Hair follicular keratinocyte (primary cell): ENCODE results near the gene MAP3K6. TPM values are rescaled to one million over a fixed set of nuclear protein-coding genes. Genes with fewer than 3 reads are reported as not detected.

Experiments
- total RNA-seq: library from RNA; depleted of rRNA; stranded (reverse); fragments of >200 nt; gene quantifications from 2 replicates; pipeline ENCODE4 v1.2.3, GENCODE V29; 2015

The MAP3K6 gene, protein sequence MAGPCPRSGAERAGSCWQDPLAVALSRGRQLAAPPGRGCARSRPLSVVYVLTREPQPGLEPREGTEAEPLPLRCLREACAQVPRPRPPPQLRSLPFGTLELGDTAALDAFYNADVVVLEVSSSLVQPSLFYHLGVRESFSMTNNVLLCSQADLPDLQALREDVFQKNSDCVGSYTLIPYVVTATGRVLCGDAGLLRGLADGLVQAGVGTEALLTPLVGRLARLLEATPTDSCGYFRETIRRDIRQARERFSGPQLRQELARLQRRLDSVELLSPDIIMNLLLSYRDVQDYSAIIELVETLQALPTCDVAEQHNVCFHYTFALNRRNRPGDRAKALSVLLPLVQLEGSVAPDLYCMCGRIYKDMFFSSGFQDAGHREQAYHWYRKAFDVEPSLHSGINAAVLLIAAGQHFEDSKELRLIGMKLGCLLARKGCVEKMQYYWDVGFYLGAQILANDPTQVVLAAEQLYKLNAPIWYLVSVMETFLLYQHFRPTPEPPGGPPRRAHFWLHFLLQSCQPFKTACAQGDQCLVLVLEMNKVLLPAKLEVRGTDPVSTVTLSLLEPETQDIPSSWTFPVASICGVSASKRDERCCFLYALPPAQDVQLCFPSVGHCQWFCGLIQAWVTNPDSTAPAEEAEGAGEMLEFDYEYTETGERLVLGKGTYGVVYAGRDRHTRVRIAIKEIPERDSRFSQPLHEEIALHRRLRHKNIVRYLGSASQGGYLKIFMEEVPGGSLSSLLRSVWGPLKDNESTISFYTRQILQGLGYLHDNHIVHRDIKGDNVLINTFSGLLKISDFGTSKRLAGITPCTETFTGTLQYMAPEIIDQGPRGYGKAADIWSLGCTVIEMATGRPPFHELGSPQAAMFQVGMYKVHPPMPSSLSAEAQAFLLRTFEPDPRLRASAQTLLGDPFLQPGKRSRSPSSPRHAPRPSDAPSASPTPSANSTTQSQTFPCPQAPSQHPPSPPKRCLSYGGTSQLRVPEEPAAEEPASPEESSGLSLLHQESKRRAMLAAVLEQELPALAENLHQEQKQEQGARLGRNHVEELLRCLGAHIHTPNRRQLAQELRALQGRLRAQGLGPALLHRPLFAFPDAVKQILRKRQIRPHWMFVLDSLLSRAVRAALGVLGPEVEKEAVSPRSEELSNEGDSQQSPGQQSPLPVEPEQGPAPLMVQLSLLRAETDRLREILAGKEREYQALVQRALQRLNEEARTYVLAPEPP (N-terminal part only)
- total RNA-seq, result 10.7 and 17.0 TPM in 2 replicates

DNA sequence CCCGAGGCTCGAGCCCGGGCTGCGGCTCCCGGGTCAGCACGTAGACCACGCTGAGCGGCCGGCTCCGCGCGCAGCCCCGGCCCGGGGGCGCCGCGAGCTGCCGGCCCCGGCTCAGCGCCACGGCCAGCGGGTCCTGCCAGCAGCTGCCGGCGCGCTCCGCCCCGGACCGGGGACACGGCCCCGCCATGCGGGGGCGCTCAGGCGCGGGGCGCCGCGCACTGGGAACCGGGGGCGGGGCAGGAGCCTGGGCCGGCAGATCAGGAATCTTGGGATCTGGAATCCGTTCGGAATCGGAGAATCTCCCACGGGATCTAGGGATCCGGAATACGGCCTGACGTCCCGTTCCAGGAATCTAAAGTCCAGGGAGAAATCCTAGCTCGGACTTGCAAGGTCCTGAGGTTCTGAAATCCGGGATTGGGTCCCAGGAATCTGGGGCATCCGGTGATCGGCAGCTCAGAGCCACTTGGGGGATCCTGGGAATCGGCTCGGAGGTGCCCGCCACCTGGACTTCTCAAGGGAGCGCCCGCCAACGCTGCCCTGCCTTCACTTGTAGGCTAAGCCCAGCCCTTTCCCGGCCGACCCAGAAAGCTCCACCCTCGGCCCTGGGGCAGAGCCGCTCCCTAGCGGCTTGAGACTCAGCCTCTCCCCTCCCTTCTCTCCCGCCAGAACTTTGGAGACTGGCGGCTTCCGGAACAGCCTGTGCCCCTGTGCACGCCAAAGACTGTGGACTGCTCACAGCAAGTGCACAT is at the start of gene MAP3K6:
MAP3K6 (minus strand) TSS at position 551 of the 749 bp plus-strand sequence; CDS start at position 187, 364 bp downstream.

DNA sequence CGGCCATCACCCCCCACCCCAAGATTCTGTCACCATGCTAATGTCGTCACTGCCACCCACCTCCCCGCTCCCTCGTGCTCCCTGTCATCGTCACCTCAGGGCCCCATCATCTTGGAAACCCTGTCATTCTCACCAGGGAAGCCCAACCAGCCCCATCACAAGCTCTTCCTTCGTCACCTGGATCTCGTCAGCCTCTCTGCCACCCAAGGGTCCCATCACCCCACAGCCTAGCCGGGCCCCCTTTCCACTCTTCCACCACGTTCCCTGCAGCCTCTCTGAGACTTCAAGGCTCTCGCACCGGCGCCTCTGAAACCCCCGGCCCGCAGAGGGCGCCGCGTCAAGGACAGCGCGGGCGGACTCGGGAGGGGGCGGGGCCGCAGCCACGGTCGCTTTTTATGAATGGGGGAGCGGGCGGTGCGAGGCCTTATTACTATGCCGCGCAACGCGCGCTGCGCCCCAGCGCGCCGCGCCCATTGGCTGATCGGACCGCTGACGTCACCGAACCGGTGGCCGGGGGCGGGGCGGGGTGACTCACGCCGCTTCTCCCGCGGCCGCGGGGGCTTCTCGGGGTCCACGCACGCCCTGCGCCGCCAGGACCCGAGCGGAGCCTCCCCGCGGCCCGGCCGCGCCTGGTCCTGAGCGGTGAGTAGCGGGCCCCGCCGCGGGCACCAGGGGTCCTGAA is 25.5 kb upstream of the MAP3K6 start, which contains the start of gene GPR3:
GPR3 (plus strand) TSS at position 527 of the 682 bp plus-strand sequence. CDS start 1,177 bp downstream, outside the sequence.

DNA sequence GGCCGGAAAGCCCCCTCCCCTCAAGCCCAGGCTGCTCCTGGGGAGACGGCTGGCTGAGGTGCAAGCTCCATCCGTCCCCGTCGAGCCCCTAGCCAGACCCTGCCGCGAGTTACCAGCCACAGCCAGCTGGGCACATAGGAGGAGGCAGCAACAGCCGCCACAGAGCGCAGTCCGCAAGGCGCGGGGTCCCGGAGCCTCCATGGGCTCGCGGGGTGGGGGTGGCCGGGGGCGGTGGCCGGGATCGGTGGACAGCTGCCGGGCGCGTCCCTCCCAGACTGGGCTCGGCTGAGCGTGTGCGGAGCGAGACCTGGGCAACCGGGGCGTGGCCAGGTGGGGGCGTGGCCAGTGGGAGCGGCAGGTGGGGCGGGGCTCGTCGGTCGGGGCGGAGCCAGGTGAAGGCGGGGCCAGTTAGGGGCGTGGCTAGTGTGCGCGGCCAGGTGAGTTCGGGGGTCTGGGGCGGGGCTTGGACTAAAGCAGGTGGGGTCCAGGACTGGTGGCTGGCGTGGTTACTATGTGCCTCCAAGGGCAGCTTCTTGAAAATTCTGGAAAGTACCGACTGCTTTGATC is 16.4 kb upstream of the MAP3K6 start, which contains the start of gene CD164L2:
CD164L2 (minus strand) TSS at position 295 of the 567 bp plus-strand sequence; CDS start at position 201, 94 bp downstream.

DNA sequence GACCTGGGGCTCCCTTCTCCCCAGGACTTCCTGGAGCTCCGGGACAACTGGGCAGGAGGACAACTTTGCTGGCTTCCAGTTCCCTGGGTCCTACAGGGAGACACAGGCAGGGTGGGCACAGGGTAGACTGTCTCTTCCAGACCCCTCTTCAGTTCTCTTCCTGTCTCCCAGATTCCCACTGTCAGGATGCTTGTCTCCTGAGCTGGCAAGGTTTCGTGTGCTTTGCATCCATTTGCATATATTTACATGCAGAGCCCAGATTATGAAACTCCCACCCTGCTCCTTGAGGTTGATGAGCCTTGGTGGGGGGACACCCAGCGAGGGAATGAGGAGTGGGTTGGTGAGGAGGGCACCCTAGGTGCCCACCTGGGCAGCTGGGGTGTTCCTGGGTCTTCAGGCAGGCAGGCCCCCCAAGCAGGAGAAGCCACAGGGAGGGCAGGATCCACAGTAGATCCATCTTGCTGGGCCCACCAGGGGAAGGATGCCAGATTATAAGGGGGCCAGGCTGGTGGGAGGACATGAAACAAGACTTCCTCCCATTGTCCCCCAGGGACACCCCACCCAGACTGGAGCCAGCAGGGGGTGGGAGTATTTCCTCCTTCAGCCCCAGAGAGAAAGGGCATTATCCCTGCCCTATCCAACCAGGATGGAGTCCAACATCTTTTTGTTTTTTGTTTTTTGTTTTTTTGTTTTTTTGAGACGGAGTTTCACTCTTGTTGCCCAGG is 7.8 kb upstream of the MAP3K6 start, which contains the start of gene FCN3:
FCN3 (minus strand) TSS at position 463 of the 725 bp plus-strand sequence; CDS start at position 457, 6 bp downstream.

DNA sequence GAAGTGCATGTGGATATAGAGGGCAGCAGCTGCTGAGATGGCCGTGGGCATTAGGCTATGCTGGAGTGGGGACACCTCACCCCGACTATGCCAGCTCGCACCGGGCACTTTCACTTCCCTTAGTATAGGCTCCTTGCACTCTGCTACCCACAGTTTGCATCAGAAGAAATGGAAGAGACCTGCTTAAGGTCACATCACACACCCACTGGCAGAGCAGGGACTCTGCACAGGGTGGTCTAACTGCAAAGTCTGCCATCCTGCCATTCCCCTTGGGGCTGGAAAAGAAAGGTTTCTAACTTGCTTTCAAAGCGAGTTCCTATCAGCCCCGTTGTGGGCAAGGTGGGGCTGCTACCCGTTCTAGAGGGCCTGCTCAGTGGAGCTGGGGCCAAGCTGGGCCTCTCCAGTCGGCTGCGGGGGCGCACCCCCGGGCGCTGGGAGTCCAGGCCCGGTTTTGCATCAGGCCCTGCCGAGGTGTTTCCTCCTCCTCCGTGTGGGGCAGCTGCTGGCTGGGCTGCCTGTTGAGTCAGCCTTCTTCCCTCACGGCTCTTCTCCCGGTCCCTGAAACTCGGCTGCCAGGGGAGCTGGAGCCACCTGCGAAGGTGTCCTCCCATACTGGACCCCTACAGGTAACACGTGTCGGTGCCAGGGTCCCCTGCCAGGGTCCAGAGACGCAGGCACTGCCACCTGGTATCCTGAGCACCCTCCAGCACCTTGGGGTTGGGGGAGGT is 25.1 kb downstream of the MAP3K6 start, which contains the start of gene SYTL1:
SYTL1 (plus strand) TSS at position 498 of the 728 bp plus-strand sequence. CDS start 3,313 bp downstream, outside the sequence.

DNA sequence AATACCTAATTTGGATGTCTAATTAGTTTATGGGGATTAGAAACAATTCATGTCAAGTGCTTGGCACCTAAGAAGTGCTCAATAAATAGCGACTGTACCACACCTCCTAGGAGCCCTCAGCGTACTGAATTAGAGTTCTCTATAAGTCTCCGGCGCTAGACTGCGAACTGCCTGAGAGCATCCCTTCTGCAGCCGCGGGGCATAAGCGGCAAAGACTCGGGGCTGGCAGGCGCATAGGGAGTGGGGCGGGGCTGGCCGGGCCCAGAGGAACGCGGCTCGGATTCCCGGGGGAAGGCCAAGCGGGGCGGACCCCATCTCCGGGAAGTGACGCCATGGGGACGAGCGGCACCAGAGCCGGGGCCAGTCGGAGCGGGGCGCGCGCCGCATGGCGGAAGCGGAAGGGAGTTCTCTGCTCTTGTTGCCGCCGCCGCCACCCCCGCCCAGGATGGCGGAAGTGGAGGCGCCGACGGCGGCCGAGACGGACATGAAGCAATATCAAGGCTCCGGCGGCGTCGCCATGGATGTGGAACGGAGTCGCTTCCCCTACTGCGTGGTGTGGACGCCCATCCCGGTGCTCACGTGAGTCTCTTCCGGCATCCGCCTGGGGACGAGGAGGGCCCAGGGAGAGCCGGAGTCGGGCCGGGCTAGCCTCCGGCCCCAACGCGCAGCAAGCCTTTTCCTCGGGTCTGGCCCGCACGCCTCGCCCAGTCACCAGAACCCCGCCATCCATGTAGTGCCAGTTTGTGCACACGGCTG is 44.8 kb downstream of the MAP3K6 start, which contains the start of gene TMEM222:
TMEM222 (plus strand) TSS at position 351 of the 756 bp plus-strand sequence; CDS start at position 386, 35 bp downstream.

Other genes with a start within 250 kb of the MAP3K6 start
- 24.7 and 34.0 TPM in 2 replicates for gene SLC9A1, start 211.8 kb downstream of the MAP3K6 start, total RNA-seq
- gene WDTC1, start 132.3 kb downstream of the MAP3K6 start, total RNA-seq, result 12.6 and 21.2 TPM in 2 replicates
- 20.0 and 20.9 TPM in 2 replicates for gene TMEM222, start 44.8 kb downstream of the MAP3K6 start, total RNA-seq
- 28.9 and 71.5 TPM in 2 replicates for gene SYTL1, start 24.9 kb downstream of the MAP3K6 start, total RNA-seq
- gene FCN3, start 7.9 kb upstream of the MAP3K6 start, total RNA-seq, result not detected in 2 replicates
- 0.65 and 1.6 TPM in 2 replicates for gene CD164L2, start 16.4 kb upstream of the MAP3K6 start, total RNA-seq
- gene GPR3, start 25.7 kb upstream of the MAP3K6 start, total RNA-seq, result 1.0 TPM in 2 replicates
- 20.8 and 33.3 TPM in 2 replicates for gene WASF2, start 123.2 kb upstream of the MAP3K6 start, total RNA-seq
- 7.3 and 8.4 TPM in 2 replicates for gene AHDC1, start 237.2 kb upstream of the MAP3K6 start, total RNA-seq